Endometrium (tissue), 2 donors: Measurements from ENCODE around the gene GPR107.

Experiments used
- FAIRE-seq: peaks from 2 replicates; lab custom pipeline; 2012; peaks lifted over from hg19 to GRCh38; lab: Jason Lieb, UNC
- donor health status: control.
- donor health status: control.

The GPR107 gene

GRCh38 chr9:130027533-130028365 lies 26.0 kb upstream of the GPR107 start:
- FAIRE-seq, result no peak

- FAIRE-seq, result no peak
Measured at GRCh38 chr9:130028493-130029222, 25.0 kb upstream of the GPR107 start.

- FAIRE-seq, result no peak
Measured at GRCh38 chr9:130029223-130029973, 24.3 kb upstream of the GPR107 start.

GRCh38 chr9:130030651-130031127 lies 23.0 kb upstream of the GPR107 start:
- no peak for FAIRE-seq

GRCh38 chr9:130034570-130034969 lies 19.1 kb upstream of the GPR107 start:
- no peak for FAIRE-seq

GRCh38 chr9:130036099-130036498 lies 17.6 kb upstream of the GPR107 start:
- FAIRE-seq, result peak; percentile 23

- FAIRE-seq, result no peak
Measured at GRCh38 chr9:130039528-130040147, 14.1 kb upstream of the GPR107 start.

- FAIRE-seq, result no peak
Measured at GRCh38 chr9:130040984-130041647, 12.6 kb upstream of the GPR107 start.

GRCh38 chr9:130041648-130042405 lies 11.9 kb upstream of the GPR107 start:
- FAIRE-seq, result no peak

GRCh38 chr9:130042406-130042884 lies 11.3 kb upstream of the GPR107 start:
- FAIRE-seq, result no peak

- no peak for FAIRE-seq
Measured at GRCh38 chr9:130042885-130043653, 10.6 kb upstream of the GPR107 start, which contains the start of gene FNBP1. TSS of gene FNBP1 (minus strand) at chr9:130043189. CDS start at chr9:130042975, 214 bp downstream.

- no peak for FAIRE-seq
Measured at GRCh38 chr9:130043654-130044623, 9.8 kb upstream of the GPR107 start.

GRCh38 chr9:130045725-130046450 lies 7.8 kb upstream of the GPR107 start:
- FAIRE-seq, result no peak

- FAIRE-seq, result no peak
Measured at GRCh38 chr9:130049431-130050210, 4.1 kb upstream of the GPR107 start.

GRCh38 chr9:130050462-130050861 lies 3.2 kb upstream of the GPR107 start:
- FAIRE-seq, result no peak

GRCh38 chr9:130051855-130052254 lies 1.9 kb upstream of the GPR107 start:
- no peak for FAIRE-seq

GRCh38 chr9:130053109-130053503 lies 600 bp upstream of the GPR107 start:
- no peak for FAIRE-seq
